GM18505 (cell line): ENCODE data around the gene SOWAHB.

Source experiments
- ATAC-seq: cut with Tn5 transposase; IDR thresholded peaks from one replicate; pipeline ENCODE4 v1.9.1; 2021; ENCODE audit not compliant: unreplicated experiment
- POLR2A ChIP-seq: IDR thresholded peaks from 4 replicates; pipeline ENCODE4 v1.6.1; 2011; ENCODE audit warnings: borderline replicate concordance; ENCODE audit not compliant: insufficient read depth, insufficient read length; ENCODE audit errors: extremely low read depth

SOWAHB gene

GRCh38 chr4:76856243-76857073 is 41.5 kb downstream of the SOWAHB start:
- no peak for ATAC-seq
- no peak for TF ChIP-seq POLR2A

GRCh38 chr4:76854858-76855257 is 43.1 kb downstream of the SOWAHB start:
- no peak for TF ChIP-seq POLR2A

GRCh38 chr4:76851375-76851774 is 46.6 kb downstream of the SOWAHB start:
- TF ChIP-seq POLR2A = no peak
- no peak for ATAC-seq

More at GRCh38 chr4:76854858-76855257, 43.1 kb downstream of the SOWAHB start:
- no peak for ATAC-seq

GRCh38 chr4:76850010-76850441 is 47.9 kb downstream of the SOWAHB start:
- no peak for TF ChIP-seq POLR2A
- no peak for ATAC-seq
